ENCODE data around the gene SULT1A2.
"Not testable (repeated sequence)": the region's sequence is repeated elsewhere in the genome, so short reads cannot be mapped to it uniquely, and the experiment has no call there.

The SULT1A2 gene

GRCh38 chr16:28606291-28607115 lies 9.7 kb upstream of the SULT1A2 start:
- Mint-ChIP-seq H3K27ac (ENCODE audit: low read depth) (no peak overlapping the region), H3K36me3 (ENCODE audit: insufficient read depth) (no peaks in the 10 kb centered on the region), H3K4me3 (no peak overlapping the region), H3K4me1 (peaks cover 10% of the 10 kb centered on the region), H3K27me3 (no peaks in the 10 kb centered on the region), H3K9me3 (no peaks in the 10 kb centered on the region)
- no peak for ATAC-seq (replicated peaks; ENCODE audit: extremely low read depth, poor library complexity, severe bottlenecking)
- DNase-seq (ENCODE audit: low spot score in 2 of 2), result no peak

- DNase-seq (ENCODE audit: low spot score in 2 of 2) (no peak), ATAC-seq (replicated peaks; ENCODE audit: extremely low read depth, poor library complexity, severe bottlenecking) (no peak)
- no peak overlapping the region for H3K4me3 Mint-ChIP-seq
- no peaks in the 10 kb centered on the region for H3K9me3 Mint-ChIP-seq
- H3K27me3 Mint-ChIP-seq, result no peaks in the 10 kb centered on the region
- no peak overlapping the region for H3K27ac Mint-ChIP-seq (ENCODE audit: low read depth)
- no peaks in the 10 kb centered on the region for H3K4me1 Mint-ChIP-seq
- H3K36me3 Mint-ChIP-seq (ENCODE audit: insufficient read depth), result no peaks in the 10 kb centered on the region
These were observed 7.3 kb upstream of the SULT1A2 start for GRCh38 chr16:28604186-28604565.

DNA sequence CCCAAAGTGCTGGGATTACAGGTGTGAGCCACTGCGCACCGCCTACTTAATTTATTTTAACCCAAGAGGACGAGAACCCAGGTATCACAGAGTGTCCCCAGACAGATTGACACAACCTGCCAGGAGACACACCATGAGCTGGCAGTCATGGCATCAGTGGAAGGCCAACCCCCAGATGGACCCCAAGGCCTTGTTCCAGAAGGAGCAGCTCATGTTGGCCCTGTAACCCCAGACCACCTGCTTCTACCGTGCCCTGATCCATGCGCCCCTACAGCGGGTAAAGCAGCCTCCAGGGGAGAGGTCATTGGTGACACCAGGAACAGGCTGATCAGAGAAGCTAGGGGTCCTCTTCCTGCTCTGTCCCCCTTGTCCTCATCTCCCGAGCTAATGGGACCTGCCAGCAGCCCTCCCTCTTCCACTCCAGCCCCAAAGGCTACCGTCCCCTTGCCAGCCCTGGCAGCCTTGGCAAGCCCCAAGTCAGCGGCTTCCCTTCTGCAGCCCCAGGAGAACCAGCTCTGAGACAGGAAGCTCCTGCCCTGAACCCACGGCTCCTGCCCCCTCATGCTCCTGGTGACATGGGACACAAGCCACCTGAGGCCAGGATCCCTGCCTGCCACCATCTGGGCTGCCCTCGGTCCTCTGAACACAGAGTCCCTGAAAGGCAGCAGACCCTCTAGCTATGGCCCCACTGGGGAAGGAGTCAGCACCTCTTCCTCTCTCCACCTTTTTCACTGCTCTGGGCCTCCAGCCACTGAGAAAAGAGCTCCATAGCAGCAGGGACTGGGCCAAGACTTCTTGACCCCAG lies 6.7 kb upstream of the SULT1A2 start:
- H3K9me3 Mint-ChIP-seq, result no peaks in the 10 kb centered on the region
- no peak overlapping the region for H3K27ac Mint-ChIP-seq (ENCODE audit: low read depth)
- no peak for ATAC-seq (replicated peaks; ENCODE audit: extremely low read depth, poor library complexity, severe bottlenecking)
- no peaks in the 10 kb centered on the region for H3K27me3 Mint-ChIP-seq
- no peaks in the 10 kb centered on the region for H3K4me1 Mint-ChIP-seq
- H3K4me3 Mint-ChIP-seq, result no peak overlapping the region
- no peaks in the 10 kb centered on the region for H3K36me3 Mint-ChIP-seq (ENCODE audit: insufficient read depth)
- DNase-seq (ENCODE audit: low spot score in 2 of 2), result no peak

- Mint-ChIP-seq H3K27ac (ENCODE audit: low read depth) (no peak overlapping the region), H3K4me3 (no peak overlapping the region), H3K36me3 (ENCODE audit: insufficient read depth) (no peaks in the 10 kb centered on the region), H3K9me3 (no peaks in the 10 kb centered on the region), H3K27me3 (no peaks in the 10 kb centered on the region), H3K4me1 (no peaks in the 10 kb centered on the region)
- ATAC-seq (replicated peaks; ENCODE audit: extremely low read depth, poor library complexity, severe bottlenecking) (no peak), DNase-seq (ENCODE audit: low spot score in 2 of 2) (no peak)
These were observed 5.7 kb upstream of the SULT1A2 start for GRCh38 chr16:28602529-28602928.

DNA sequence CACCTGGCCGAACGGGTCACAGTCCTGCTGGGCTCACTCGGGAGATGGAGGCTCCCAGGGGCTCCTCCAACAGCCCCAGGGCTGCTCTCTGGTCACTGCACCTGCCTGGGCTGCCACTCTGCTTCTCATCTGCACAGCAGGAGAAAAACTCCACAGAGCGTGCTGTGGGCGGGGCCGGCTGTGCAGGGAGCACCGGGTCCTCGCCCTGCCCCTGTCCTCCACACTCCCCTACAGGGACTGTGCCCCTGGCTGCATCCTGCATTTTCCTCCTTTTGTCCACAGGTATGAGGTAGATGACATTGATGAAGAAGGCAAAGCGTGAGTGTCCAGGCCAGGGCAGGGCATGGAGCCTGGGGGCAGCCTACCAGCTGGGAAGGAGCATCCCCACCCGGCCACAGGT lies 5.2 kb upstream of the SULT1A2 start:
- not testable (repeated sequence) for H3K4me1 Mint-ChIP-seq; H3K4me3 Mint-ChIP-seq; ATAC-seq (replicated peaks; ENCODE audit: extremely low read depth, poor library complexity, severe bottlenecking); H3K27ac Mint-ChIP-seq (ENCODE audit: low read depth); H3K36me3 Mint-ChIP-seq (ENCODE audit: insufficient read depth); H3K27me3 Mint-ChIP-seq; DNase-seq (ENCODE audit: low spot score in 2 of 2); H3K9me3 Mint-ChIP-seq

GRCh38 chr16:28601589-28601988 lies 4.7 kb upstream of the SULT1A2 start:
- not testable (repeated sequence) for H3K36me3 Mint-ChIP-seq (ENCODE audit: insufficient read depth); H3K27ac Mint-ChIP-seq (ENCODE audit: low read depth); H3K27me3 Mint-ChIP-seq; DNase-seq (ENCODE audit: low spot score in 2 of 2); H3K4me1 Mint-ChIP-seq; H3K9me3 Mint-ChIP-seq; H3K4me3 Mint-ChIP-seq; ATAC-seq (replicated peaks; ENCODE audit: extremely low read depth, poor library complexity, severe bottlenecking)

DNA sequence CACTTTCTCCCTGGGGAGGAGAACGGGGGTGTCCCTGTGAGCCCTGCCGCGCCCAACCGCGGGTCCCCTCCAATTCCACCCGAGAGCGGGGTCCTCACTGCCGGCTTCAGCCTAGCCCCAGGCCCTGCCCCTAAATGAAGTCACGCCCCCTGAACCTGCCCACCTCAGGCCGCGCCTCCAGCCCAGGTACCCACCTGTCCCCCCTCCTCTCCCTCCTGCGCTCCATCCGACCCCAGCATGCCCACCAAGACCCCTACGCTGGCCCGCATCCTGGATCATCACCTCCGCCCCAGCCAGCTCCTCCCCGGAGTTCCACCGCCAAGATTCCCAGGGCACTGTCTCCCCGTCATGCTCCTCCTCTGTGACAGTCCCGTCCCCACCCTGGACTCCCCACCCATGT lies 4.1 kb upstream of the SULT1A2 start:
- H3K4me3 Mint-ChIP-seq; H3K27ac Mint-ChIP-seq (ENCODE audit: low read depth): not testable (repeated sequence)

GRCh38 chr16:28599377-28600285 lies 2.8 kb upstream of the SULT1A2 start:
- not testable (repeated sequence) for H3K4me3 Mint-ChIP-seq
- ATAC-seq (replicated peaks; ENCODE audit: extremely low read depth, poor library complexity, severe bottlenecking), result peak; percentile 98

More for the DNA sequence above, 4.1 kb upstream of the SULT1A2 start:
- DNase-seq (ENCODE audit: low spot score in 2 of 2); H3K9me3 Mint-ChIP-seq; H3K27me3 Mint-ChIP-seq; H3K36me3 Mint-ChIP-seq (ENCODE audit: insufficient read depth); H3K4me1 Mint-ChIP-seq; ATAC-seq (replicated peaks; ENCODE audit: extremely low read depth, poor library complexity, severe bottlenecking): not testable (repeated sequence)

DNA sequence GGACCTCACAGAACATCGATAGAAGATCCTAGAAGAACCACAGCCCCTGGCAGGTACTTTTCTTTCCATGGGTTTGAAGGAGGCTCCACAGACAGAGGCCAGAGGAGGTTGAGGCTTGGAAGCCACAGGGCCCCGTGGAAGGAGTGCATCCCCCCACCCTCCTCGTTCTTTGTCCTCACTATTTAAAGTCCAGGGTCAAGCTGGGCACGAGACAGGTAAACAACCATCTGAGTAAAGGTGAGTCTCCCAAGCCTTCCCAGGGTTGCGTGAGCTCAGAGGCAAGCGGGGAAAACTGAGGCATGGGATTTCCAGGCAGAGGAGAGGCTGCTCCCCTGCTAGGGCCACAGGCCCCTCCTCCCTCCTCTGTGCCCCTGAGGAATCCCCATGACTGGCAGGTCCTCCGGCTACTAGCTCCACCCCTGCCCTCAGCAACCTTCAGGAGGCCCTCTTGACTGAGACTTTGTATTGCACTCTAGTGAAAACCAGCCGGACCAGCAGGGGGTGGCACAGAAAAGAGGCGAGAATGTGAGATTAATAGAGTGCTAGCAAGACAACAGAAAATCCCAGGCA lies 927 bp upstream of the SULT1A2 start:
- no peaks in the 10 kb centered on the region for H3K27me3 Mint-ChIP-seq
- no peaks in the 10 kb centered on the region for H3K4me1 Mint-ChIP-seq
- no peak overlapping the region for H3K27ac Mint-ChIP-seq (ENCODE audit: low read depth)
- no peak for DNase-seq (ENCODE audit: low spot score in 2 of 2)
- no peak for ATAC-seq (replicated peaks; ENCODE audit: extremely low read depth, poor library complexity, severe bottlenecking)
- H3K36me3 Mint-ChIP-seq (ENCODE audit: insufficient read depth), result no peaks in the 10 kb centered on the region
- H3K9me3 Mint-ChIP-seq, result no peaks in the 10 kb centered on the region
- no peak overlapping the region for H3K4me3 Mint-ChIP-seq

More at GRCh38 chr16:28599377-28600285, 2.8 kb upstream of the SULT1A2 start:
- H3K9me3 Mint-ChIP-seq; H3K36me3 Mint-ChIP-seq (ENCODE audit: insufficient read depth); H3K27me3 Mint-ChIP-seq; H3K4me1 Mint-ChIP-seq; H3K27ac Mint-ChIP-seq (ENCODE audit: low read depth); DNase-seq (ENCODE audit: low spot score in 2 of 2): not testable (repeated sequence)

DNA sequence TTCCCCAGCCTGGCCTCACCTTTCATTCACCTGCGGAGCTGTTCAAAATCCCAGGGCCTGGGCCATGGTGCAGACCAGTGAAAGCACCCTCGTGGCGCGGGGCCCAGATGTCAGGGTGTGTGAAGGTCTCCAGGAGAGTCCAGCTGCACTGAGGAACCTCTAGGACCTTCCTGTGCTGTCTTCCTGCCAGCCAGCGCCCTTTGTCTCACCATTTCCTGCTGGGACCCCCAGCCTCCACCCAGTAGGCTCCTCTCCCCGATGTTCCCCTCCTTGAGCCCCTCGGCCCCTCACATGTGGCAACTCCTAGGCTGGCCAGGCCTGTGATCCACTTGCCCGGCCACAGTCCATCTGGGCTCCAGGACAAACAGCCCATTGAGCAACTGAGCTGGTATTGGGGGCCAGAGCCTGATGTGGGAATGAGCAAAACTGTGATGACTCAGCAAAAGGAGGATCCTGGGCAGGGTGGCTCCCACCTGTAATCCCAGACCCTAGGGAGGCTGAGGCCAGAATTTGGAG lies 677 bp downstream of the SULT1A2 start:
- Mint-ChIP-seq H3K4me3 (no peak overlapping the region), H3K9me3 (no peaks in the 10 kb centered on the region), H3K27me3 (no peaks in the 10 kb centered on the region), H3K36me3 (ENCODE audit: insufficient read depth) (peaks cover 3% of the 10 kb centered on the region), H3K27ac (ENCODE audit: low read depth) (no peak overlapping the region), H3K4me1 (no peaks in the 10 kb centered on the region)
- no peak for DNase-seq (ENCODE audit: low spot score in 2 of 2)
- no peak for ATAC-seq (replicated peaks; ENCODE audit: extremely low read depth, poor library complexity, severe bottlenecking)

DNA sequence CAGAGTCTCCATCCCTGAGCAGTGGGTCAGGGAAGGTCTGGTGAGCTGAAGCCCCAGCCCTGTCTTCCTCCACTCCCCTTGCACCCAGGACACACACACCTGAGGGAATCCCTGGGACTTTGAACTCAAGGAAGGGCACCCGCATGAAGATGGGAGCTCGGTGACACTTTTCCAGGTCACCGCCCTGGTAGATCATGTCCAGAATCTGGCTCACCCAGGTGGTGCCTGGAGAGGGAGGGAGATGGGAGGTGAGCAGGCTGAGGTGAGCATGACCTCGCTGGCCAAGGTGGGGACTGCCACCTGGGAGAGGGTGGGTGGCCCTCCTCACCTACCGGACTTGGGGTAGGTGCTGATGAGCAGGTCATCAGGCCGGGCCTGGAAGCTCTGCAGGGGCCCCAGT lies 1.4 kb downstream of the SULT1A2 start:
- ATAC-seq (replicated peaks; ENCODE audit: extremely low read depth, poor library complexity, severe bottlenecking), result not testable (repeated sequence)

DNA sequence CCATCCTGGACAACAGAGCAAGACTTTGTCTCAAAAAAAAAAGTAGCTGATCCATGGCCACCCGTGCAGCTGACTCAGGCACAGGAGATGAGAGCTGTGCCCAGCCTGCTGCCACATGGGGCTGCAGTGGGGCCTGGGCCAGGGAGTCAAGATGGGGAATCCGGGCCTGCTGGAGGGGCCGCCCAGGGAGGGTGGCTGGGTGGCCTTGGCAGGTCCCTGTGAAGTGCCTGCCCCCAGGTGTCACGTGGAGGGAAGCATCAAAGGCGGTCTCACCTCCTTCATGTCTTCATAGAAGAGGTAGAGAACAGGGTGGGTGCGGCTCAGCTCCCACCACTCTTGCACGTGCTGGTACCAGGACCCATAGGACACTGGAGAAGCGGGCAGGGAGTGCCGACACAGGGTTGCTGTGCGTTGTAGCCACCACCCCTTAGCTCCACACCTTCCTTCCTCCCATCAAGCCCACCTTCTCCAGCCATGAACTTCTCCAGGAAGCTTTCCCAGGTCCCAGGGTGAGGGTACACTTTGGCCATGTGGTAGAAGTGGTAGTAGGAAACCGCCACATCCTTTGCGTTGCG lies 3.8 kb downstream of the SULT1A2 start:
- H3K36me3 Mint-ChIP-seq (ENCODE audit: insufficient read depth), result peaks cover 11% of the 10 kb centered on the region
- H3K4me3 Mint-ChIP-seq, result no peak overlapping the region
- no peaks in the 10 kb centered on the region for H3K9me3 Mint-ChIP-seq
- no peak for ATAC-seq (replicated peaks; ENCODE audit: extremely low read depth, poor library complexity, severe bottlenecking)
- H3K4me1 Mint-ChIP-seq, result no peaks in the 10 kb centered on the region
- H3K27me3 Mint-ChIP-seq, result no peaks in the 10 kb centered on the region
- no peak overlapping the region for H3K27ac Mint-ChIP-seq (ENCODE audit: low read depth)
- no peak for DNase-seq (ENCODE audit: low spot score in 2 of 2)

More for the DNA sequence above, 1.4 kb downstream of the SULT1A2 start:
- H3K27me3 Mint-ChIP-seq; H3K9me3 Mint-ChIP-seq; H3K36me3 Mint-ChIP-seq (ENCODE audit: insufficient read depth); H3K4me1 Mint-ChIP-seq; H3K4me3 Mint-ChIP-seq; DNase-seq (ENCODE audit: low spot score in 2 of 2): not testable (repeated sequence)
- H3K27ac Mint-ChIP-seq (ENCODE audit: low read depth), result peak overlapping the region; percentile 22
